Glutamatergic neuron (in vitro differentiated cells): ENCODE data around the gene MAGI1. TPM values are rescaled to one million over a fixed set of nuclear protein-coding genes. Genes with fewer than 3 reads are reported as not detected.

ENCODE experiments used
- DNase-seq: peaks from one replicate; pipeline ENCODE4 v3.0.0; 2022
- H3K27ac Mint-ChIP-seq: one replicate; pipeline ENCODE4 v1.8.0; 2020; ENCODE audit warnings: mild to moderate bottlenecking, mixed read lengths, inconsistent platforms; ENCODE audit not compliant: unreplicated experiment
- H3K27me3 Mint-ChIP-seq: one replicate; pipeline ENCODE4 v1.8.0; 2020; ENCODE audit warnings: mild to moderate bottlenecking, moderate library complexity, mixed read lengths, inconsistent platforms; ENCODE audit not compliant: unreplicated experiment
- H3K36me3 Mint-ChIP-seq: one replicate; pipeline ENCODE4 v1.8.0; 2020; ENCODE audit warnings: mild to moderate bottlenecking, mixed read lengths, inconsistent platforms; ENCODE audit not compliant: unreplicated experiment
- H3K4me1 Mint-ChIP-seq: one replicate; pipeline ENCODE4 v1.8.0; 2020; ENCODE audit warnings: mild to moderate bottlenecking, low read depth, mixed read lengths, inconsistent platforms; ENCODE audit not compliant: unreplicated experiment
- H3K4me3 Mint-ChIP-seq: one replicate; pipeline ENCODE4 v1.8.0; 2020; ENCODE audit warnings: mild to moderate bottlenecking, mixed read lengths, inconsistent platforms; ENCODE audit not compliant: unreplicated experiment
- H3K9me3 Mint-ChIP-seq: one replicate; pipeline ENCODE4 v1.8.0; 2020; ENCODE audit warnings: mild to moderate bottlenecking, moderate library complexity, mixed read lengths, inconsistent platforms; ENCODE audit not compliant: unreplicated experiment
- total RNA-seq: library from RNA; stranded (reverse); fragmentation: NEBNext Ultra II Directional; extraction: Animal tissue kit (Norgen Biotek cat#: 25700); gene quantifications from one replicate; pipeline ENCODE4 v1.2.1, GENCODE V29; 2021; ENCODE audit not compliant: unreplicated experiment
- TF ChIP-seq, protein P1 (sequence below): fragments of 200-600 bp; sonication (generic); IDR thresholded peaks from one replicate; pipeline ENCODE4 v1.5.0; 2021; ENCODE audit not compliant: partially characterized antibody, unreplicated experiment

The MAGI1 gene
- total RNA-seq, 1 donor from 2014 or later = 46.5 TPM

DNA sequence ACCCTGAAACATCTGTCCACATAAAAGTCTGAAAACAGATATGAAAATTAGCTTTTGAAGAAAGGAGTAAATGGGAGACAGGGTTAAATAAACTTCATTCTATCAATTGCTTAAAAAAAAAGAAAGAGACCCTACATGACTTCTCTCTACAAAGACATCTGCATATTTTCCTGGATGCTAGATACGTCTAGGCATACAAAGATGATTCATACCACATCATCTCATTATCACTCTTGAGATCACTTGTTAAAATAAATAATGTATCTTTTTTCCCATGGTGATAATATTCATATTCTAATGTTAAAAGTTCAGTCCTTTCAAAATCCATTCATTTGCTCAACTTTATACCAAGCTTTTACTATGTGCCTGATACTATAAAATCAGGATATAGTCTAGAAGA is 295.8 kb downstream of the MAGI1 start:
- Mint-ChIP-seq H3K9me3 (no peaks in the 10 kb centered on the region), H3K4me1 (peaks cover 13% of the 10 kb centered on the region), H3K4me3 (no peak overlapping the region), H3K36me3 (no peaks in the 10 kb centered on the region), H3K27ac (no peak overlapping the region), H3K27me3 (no peaks in the 10 kb centered on the region)
- no peak for DNase-seq
- TF ChIP-seq, protein P1, sequence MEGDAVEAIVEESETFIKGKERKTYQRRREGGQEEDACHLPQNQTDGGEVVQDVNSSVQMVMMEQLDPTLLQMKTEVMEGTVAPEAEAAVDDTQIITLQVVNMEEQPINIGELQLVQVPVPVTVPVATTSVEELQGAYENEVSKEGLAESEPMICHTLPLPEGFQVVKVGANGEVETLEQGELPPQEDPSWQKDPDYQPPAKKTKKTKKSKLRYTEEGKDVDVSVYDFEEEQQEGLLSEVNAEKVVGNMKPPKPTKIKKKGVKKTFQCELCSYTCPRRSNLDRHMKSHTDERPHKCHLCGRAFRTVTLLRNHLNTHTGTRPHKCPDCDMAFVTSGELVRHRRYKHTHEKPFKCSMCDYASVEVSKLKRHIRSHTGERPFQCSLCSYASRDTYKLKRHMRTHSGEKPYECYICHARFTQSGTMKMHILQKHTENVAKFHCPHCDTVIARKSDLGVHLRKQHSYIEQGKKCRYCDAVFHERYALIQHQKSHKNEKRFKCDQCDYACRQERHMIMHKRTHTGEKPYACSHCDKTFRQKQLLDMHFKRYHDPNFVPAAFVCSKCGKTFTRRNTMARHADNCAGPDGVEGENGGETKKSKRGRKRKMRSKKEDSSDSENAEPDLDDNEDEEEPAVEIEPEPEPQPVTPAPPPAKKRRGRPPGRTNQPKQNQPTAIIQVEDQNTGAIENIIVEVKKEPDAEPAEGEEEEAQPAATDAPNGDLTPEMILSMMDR = no peak

DNA sequence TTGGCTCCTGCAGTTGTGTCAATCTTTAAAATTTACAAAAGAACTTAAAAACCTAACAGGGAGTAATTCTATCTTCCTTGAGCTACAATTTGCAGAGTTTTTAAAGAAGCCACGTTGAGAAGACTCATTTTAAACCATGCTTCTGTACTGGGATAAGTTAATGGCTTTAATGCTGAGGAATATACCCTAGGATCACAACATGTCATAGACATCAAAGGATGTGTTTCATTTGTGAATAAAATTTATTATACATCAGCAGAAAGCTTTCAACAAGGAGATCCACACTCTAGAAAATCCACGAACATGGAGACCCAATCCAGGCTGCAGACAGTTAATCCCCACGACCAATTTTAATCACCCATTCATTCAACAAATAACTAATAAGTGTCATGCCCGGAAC is 297.2 kb downstream of the MAGI1 start:
- no peak for DNase-seq
- H3K27ac Mint-ChIP-seq = no peak overlapping the region
- peaks cover 2% of the 10 kb centered on the region for H3K9me3 Mint-ChIP-seq
- TF ChIP-seq, protein P1 = no peak
- H3K4me1 Mint-ChIP-seq = peaks cover 15% of the 10 kb centered on the region
- no peak overlapping the region for H3K4me3 Mint-ChIP-seq
- H3K27me3 Mint-ChIP-seq = peaks cover 5% of the 10 kb centered on the region
- H3K36me3 Mint-ChIP-seq = no peaks in the 10 kb centered on the region

DNA sequence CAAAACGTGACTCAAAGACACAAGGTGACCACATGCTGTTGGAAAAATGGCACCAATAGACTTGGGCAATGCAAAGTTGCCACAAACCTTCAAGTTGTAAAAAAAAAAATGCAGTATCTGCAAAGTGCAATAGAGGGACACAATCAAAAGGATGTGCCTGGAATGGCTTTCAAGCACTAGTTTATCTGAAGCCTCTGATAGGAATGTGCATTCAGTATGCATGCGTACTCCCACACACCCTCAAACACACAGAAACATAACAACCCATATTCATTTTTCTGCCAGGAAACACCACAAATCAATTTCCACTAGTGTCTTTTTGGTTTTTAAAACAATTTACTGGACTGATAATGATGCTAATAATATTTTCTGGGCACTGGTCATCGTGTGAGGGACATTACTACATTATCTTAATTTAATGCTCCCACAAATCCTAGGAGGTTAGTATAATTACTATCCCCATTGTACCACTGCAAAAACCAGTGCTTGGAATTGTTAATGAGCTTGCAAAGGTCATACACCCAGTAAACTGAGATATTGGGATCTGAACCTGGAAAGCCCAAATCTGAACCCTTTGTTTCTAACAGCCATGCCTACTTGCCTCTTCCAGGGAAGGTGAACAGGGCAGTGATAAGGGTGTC is 298.7 kb downstream of the MAGI1 start:
- Mint-ChIP-seq H3K9me3 (peaks cover 2% of the 10 kb centered on the region), H3K27me3 (peaks cover 5% of the 10 kb centered on the region), H3K27ac (no peak overlapping the region), H3K4me3 (no peak overlapping the region), H3K36me3 (no peaks in the 10 kb centered on the region), H3K4me1 (peaks cover 16% of the 10 kb centered on the region)
- no peak for DNase-seq
- TF ChIP-seq, protein P1 = no peak

DNA sequence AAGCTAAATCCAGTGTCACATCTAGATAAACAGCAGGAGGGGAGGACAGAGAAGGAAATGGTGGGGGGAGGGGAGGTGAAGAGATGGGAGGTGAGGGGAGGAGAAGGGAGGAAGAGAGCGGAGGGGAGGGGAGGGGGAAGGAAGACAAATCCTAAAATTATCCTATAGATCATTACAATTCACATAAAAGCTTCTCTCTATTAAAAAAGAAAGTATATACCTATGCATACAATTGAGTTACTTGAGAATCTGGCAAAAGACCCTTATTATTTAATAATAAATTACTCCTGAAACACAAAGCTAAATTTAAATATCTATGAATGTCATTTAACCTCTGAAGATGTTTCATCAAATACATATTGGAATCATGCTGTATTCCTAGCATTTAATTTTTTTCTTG is 303.9 kb downstream of the MAGI1 start:
- Mint-ChIP-seq H3K4me1 (peaks cover 16% of the 10 kb centered on the region), H3K27me3 (peaks cover 5% of the 10 kb centered on the region), H3K4me3 (no peak overlapping the region), H3K9me3 (peaks cover 2% of the 10 kb centered on the region), H3K36me3 (no peaks in the 10 kb centered on the region), H3K27ac (no peak overlapping the region)
- TF ChIP-seq, protein P1 = no peak
- DNase-seq = no peak

DNA sequence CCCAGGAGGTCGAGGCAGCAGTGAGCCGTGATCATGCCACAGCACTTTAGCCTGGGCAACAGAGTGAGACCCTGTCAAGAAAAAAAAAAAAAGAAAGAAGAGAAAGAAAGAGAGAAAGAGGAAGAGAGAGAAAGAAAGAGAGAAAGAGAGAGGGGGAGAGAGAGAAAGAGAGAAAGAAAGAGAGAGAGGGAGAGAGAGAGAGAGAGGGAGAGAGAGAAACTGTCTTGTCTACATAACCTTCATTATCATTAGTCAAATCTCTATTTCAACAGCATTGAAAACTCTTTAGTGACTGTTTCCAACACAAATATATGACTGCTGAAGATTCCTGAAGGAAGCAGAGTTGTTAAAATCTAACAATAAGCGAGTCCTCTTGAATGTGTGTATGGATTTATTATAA is 304.3 kb downstream of the MAGI1 start:
- no peak overlapping the region for H3K4me3 Mint-ChIP-seq
- H3K9me3 Mint-ChIP-seq = peaks cover 2% of the 10 kb centered on the region
- TF ChIP-seq, protein P1 = no peak
- peaks cover 5% of the 10 kb centered on the region for H3K27me3 Mint-ChIP-seq
- no peak for DNase-seq
- no peak overlapping the region for H3K27ac Mint-ChIP-seq
- H3K4me1 Mint-ChIP-seq = peaks cover 14% of the 10 kb centered on the region
- no peaks in the 10 kb centered on the region for H3K36me3 Mint-ChIP-seq
